Measurements from ENCODE around the gene IKBKE. TPM values are rescaled to one million over a fixed set of nuclear protein-coding genes. Genes with fewer than 3 reads are reported as not detected.

Gene IKBKE
- total and polyA plus RNA-seq, 10 of the 15 experiments (the other 5 are each of a cell fraction or from before 2014, with no cell fraction given): 12.8 to 35.1 (median 23.1) TPM

DNA sequence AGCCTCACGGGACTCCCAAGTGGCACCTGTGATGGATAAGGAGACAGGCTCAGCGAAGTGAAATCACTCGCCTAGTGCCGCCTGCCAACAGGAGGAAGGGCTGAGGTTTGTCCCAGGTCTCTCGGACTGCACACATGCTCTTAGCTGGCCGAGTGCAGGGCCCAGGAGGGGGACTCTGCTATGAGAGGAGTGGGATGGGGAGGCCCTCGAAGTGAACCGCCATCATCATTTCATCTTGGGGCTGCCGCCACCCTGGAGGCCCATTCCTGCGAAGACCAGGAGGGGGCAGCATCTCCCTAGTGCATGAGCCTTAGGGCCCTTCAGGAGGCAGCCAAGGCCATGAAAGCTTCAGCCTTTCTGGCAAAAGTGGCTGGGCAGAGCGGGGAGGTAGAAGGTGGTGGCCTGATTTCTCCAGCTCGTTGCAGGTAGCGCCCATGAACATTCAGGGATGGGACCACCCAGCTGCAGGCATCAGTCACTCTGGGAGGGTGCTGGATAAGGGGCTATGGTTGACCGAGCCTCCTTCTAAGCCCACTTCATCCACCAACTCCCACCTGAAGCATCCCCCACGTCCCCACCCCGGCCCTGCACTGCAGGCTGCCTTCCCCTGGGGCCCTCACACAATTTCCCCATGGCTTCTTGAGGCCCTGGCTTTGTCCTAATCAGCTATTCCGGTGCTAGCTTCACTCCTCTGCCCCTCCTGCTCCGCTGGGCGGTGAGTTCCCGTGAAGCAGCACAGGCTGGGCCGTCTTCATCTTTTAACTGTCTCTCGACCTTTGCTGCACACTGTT lies 19.9 kb downstream of the IKBKE start (continued):
- peak; percentile 87 for TF ChIP-seq YY1 (IDR thresholded peaks at IDR 0.05; ENCODE audit: low read depth, low read length)
- no peak for TF ChIP-seq HDAC2 (IDR thresholded peaks at IDR 0.05)
- TF ChIP-seq CBX3 (IDR thresholded peaks at IDR 0.05; ENCODE audit: borderline replicate concordance, low read depth): no peak
- peak; percentile 49; the same call in 1 of the 2 replicates for TF ChIP-seq SMARCA5 (IDR thresholded peaks at IDR 0.05)
- no peak for TF ChIP-seq MYC (IDR thresholded peaks at IDR 0.05; ENCODE audit: insufficient read depth, insufficient read length, insufficient replicate concordance, low read length, severe bottlenecking)
- TF ChIP-seq SIN3A (IDR thresholded peaks at IDR 0.05; ENCODE audit: low read depth, low read length): no peak
- no peak for TF ChIP-seq RCOR1 (conservative IDR thresholded peaks at IDR 0.05; ENCODE audit: low read depth, low read length)
- no peak for TF ChIP-seq KAT2A (conservative IDR thresholded peaks at IDR 0.05; ENCODE audit: control insufficient read depth, low read depth, low read length)
- no peak for TF ChIP-seq MTA3 (IDR thresholded peaks at IDR 0.05; ENCODE audit: borderline replicate concordance, low read length)
- no peak for TF ChIP-seq KLF5 (IDR thresholded peaks at IDR 0.05; ENCODE audit: partially characterized antibody)
- no peak for TF ChIP-seq BHLHE40 (IDR thresholded peaks at IDR 0.05; ENCODE audit: borderline replicate concordance in 1 of 2, low read depth in 2 of 2, low read length in 1 of 2)
- TF ChIP-seq SREBF2 (IDR thresholded peaks at IDR 0.05; ENCODE audit: low read length): no peak
- TF ChIP-seq NFXL1 (IDR thresholded peaks at IDR 0.05; ENCODE audit: borderline replicate concordance): no peak
- no peak for TF ChIP-seq TARDBP (IDR thresholded peaks at IDR 0.05; ENCODE audit: borderline replicate concordance)
- TF ChIP-seq ZNF217 (IDR thresholded peaks at IDR 0.05): no peak
- TF ChIP-seq EZH2 (IDR thresholded peaks at IDR 0.05; ENCODE audit: borderline replicate concordance, control insufficient read depth, low read depth, low read length): no peak

Measured in GM12878 (cell line).